ENCODE results near the gene NCOA7. TPM values are rescaled to one million over a fixed set of nuclear protein-coding genes. Genes with fewer than 3 reads are reported as not detected.
A peak's percentile ranks its signal among the peaks of the same experiment; 100 is the strongest.
"Not testable (repeated sequence)": the region's sequence is repeated elsewhere in the genome, so short reads cannot be mapped to it uniquely, and the experiment has no call there.

NCOA7 gene
- total RNA-seq, 1 donor from 2014 or later: 7.8 TPM

DNA sequence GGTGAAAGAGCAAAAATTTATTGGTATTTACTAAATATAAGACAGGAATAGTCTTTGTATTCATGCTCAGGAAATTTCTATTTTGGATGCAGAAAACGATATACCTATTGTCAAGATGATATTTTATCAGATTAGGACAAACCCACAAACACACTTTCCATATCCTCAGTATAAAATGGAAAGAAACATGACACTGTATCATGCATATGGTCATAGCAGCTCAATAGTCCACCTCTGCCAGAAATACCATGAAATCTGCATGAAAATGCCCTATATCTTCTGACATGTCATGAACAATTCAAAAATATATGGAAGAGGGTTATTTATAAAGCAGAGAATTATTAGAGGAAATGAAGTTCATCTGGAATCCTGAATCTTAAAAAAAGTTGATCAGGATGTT lies 154.1 kb downstream of the NCOA7 start:
- no peak for DNase-seq (ENCODE audit: low read depth)

DNA sequence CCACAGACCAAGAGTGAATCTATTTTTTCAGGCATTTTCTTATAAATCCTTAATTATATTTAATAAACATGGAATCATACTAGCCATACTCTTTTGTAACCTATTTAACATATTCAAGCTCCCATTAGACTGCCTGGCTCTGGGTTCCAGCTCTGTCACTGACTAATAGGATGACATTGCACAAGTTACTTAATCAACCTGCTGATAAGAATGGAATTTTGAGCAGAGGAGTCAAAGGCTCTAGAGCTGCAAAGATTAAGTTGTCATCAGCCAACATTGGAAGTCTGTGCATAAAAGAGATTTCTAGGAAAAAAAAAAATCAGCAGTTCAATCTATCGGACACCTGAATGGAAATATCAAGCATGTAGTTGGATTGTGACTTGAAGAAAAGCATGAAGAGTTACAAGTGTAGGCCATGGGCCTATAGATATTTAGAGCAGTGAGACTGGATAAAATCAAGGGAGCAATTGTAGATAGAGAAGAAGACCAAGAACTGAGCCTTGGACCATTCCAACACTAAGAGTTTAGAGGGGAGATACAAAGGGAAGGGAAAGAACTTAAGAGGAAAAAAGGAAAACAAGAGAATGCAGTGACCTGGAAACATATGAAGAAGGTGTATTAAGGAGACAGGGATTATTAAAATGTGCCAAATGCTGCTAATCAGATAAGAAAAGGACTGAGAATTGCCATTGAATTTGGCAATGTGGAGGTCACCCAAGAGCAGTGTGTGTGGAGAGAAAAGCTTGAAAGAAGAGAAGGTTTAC lies 154.8 kb downstream of the NCOA7 start:
- DNase-seq (ENCODE audit: low read depth): no peak

DNA sequence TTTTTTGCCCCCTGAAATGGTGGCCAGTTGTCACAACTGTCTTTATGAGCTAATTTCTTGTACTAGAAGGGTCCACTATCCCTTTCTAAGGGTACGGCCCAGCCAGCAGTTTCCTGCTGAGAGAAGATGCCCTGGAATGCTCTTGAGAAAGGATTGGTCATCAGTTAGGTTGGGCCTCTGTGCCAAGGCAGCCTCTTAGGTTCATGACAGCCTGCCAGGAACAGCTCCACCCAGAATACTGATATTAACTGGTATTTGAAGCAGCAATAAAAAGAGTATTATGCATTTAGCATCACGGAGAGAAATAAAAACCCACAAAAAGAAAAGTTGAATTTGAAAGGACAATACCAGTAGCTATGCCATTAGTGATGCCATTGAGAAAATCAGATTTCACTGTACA lies 156.9 kb downstream of the NCOA7 start:
- peak; percentile 31 for DNase-seq (ENCODE audit: low read depth)

DNA sequence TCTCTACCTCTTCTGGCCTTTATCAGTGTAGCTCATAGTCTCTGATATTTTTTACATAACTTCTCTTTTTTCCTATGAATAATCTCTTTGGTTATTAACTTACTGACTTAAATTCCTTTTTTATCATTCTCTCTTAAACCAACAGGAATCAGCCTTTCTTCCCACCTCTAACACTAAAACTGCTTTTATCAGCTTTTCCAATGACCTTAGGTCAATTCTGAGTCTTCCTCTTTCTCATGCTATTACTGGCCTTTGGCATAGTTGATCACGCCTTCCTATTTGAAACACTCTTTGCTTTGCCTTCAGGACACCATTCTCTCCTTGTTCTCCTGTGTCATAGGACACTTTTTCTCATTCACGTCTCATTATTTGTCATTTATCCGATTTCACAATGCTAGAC lies 157.7 kb downstream of the NCOA7 start:
- DNase-seq (ENCODE audit: low read depth): no peak

DNA sequence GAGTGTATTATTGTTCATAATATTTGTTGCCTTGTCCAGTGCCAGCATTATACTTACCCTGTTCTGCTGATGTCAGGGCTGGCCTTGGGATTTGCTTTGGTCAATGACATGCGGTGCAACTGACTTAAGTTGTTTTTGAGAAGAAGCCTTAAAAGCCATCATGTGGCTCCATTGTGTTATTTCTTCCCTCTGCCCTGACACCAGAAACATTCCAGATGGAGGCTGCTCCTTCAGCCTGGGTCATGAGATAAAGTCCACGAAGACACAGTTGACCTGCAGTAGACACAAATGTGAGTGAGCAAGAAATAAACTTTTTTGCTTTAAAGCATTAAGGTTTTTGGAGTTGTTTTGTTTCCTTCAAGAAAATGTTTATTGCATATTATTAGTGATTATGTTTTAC lies 158.3 kb downstream of the NCOA7 start:
- DNase-seq (ENCODE audit: low read depth): no peak

DNA sequence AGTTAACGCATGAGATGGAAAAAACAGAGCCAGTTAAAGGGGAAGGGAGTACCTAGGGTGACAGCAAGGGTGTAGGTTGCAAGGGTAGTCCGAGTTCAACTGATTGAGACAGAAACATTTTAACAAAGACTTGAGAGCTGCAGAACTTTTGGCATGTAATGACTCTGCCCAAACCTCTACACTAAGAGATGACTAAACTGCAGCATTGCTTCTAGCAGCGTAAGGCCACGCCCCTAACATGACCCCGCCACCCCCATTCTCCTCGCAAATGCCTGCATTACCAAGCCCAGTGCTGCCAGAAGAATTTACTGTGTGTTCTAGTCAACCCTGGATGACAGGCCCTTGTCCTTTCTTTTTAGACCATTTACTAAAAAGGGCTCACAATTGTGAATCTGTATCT lies 159.5 kb downstream of the NCOA7 start:
- DNase-seq (ENCODE audit: low read depth): no peak

DNA sequence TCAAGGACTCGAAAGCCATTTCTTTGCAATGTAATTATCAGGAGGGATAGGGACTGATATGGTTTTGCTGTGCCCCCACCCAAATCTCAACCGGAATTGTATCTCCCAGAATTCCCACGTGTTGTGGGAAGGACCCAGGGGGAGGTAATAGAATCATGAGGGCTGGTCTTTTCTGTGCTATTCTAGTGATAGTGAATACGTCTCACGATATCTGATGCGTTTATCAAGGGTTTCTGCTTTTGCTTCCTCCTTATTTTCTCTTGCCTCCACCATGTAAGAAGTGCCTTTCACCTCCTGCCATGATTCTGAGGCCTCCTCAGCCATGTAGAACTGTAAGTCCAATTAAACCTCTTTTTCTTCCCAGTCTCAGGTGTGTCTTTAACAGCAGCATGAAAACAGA lies 160.0 kb downstream of the NCOA7 start:
- not testable (repeated sequence) for DNase-seq (ENCODE audit: low read depth)

DNA sequence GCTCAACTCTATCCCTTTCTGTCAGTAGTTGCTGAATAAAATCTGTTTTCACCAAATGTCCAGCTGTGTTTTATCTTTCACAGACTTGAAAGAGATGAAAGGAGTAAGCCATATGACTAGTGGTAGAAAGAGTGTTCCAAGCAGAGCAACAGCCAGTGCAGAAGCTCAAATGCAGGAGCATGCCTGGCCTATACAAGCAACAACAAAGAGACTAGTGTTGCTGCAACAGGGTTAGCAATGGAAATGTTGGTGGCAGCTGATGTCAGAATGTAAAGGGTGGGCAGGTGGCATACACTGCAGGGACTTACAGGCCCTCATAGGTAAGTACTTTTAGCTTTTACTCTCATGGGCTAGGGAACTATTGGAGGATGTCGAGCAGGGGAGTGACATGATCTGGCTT lies 160.6 kb downstream of the NCOA7 start:
- DNase-seq (ENCODE audit: low read depth): no peak

DNA sequence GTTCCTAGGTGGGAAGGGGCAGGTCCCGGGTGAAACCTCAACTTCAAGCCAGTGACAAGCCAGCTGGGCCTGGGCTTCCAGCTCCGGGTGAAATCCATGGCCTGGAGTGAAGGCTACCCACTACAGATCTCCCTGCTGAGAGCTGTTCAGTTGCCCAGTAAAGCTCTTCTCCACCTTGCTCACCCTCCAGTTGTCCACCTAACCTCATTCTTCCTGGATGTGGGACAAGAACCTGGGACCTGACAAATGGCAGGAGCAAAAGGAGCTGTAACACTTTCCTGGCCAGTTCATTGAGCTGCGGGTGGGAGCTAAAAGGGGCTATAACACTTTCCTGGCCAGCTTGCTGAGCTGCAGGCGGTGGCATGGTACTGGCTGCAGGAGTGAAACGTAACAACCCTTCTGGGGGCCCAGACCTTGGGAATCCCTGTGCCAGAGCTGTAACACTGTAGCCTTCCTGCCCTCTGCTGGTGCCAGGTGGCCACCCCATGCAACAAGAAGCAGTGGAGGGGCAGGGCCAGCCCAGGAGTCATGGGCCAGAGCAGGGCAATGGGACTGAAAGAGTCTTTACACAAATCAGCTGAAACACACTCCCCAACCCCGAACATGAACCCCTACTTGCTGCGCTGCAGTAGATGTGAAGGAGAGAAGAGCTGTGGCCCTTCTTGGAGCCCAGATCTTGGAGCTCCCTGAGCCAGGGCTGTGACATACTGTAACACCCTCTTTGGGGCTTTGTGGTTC lies 162.2 kb downstream of the NCOA7 start:
- no peak for DNase-seq (ENCODE audit: low read depth)

DNA sequence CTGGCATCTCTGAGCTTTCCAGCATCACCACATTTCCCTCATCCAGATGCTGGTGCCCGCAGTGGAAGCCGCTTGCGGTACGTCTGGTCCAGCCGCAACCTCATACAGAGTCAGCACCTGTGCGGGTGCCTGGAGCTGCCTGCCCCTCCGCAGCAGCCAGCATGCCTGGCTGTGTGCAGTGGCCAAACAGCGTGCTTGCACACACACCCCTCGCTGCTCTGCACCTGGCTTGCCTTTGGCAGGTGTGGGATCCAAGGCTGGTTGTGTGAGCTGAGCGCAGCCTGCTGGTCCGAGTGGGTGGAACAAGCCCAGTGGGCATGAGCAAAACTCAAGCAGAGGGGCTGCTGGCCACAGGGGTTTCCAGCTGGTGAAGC lies 162.7 kb downstream of the NCOA7 start:
- no peak for DNase-seq (ENCODE audit: low read depth)

DNA sequence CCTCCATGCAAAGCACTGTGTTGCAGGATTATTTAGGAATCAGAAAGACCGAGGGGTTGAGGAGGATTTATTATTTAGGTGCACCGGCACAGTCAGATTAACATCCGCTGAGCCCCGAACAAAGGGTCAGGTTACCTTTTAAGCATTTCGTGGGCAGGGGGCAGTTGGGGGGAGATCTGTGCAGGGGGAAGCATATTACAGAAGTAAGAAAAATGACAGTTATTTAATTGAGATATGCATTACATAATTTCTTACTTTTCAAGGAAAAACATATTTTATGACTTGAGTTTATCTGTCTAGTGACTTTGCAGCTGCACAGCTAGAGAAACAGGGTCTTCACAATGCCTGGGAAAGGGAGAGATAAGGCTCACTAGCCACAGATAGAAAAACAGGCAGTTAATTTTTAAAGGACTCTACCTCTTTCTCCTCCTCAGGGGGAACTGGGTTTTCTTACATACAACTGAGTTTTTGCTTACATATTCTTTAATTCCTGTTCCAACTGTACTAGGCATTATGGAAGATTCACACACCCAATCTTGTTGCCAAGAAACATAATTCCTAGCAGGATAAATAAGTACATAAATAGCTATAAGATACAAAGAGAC lies 164.1 kb downstream of the NCOA7 start:
- DNase-seq (ENCODE audit: low read depth): no peak

DNA sequence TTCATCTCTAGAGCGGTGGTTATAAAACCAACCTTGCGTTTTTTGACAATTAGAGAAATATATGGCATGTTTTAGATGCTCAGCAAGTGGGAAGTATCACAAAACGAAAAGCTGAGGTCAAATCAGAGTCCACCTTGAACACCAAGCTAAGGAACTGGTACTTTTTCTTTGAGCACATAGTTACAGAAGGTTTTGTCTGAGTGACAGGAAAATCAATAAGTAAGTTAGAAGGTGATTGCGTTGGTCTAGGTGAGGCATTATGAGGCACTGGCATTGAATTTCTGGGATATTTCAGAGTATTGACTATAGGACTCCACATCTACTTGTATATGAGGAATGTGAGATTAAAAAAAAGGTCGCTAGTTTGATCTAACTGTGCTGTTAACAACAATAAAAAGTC lies 165.2 kb downstream of the NCOA7 start:
- DNase-seq (ENCODE audit: low read depth): no peak

DNA sequence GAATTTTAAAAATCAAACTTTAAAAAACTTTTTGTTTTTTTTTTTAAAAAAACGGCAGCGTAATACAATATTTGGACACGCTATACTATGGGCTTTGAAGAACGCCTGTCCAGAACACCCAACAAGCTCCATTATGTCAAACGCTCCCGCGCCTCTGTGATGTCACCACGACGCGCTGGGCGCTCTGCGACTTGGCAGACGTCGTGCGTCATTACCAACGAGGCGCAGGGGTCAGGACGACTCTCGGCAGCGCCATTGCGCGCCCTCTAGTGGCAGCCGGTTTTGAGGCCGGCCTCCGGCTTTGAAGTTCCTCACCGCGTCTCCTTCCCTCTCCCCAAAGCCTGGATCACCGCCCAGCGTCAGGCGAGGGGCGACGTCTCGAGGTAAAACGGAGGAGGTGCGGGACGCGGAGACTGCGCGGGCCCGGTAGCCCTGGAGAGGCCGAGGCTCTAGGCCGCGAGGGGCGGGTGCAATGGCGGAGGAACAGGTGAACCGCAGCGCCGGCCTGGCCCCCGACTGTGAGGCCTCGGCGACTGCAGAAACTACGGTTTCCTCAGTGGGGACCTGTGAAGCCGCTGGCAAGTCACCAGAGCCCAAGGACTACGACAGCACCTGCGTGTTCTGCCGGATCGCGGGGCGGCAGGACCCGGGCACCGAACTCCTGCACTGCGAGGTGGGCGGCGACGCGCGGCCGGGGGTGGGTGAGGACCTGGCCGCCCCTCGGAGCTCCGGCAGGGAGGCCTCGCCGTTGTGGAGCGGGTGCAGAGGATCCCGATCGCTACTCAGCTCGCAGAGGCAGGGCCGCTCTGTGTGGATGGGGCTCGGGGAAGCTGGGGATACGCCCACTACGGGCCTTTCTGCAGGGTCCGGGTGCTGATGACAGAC lies 166.0 kb downstream of the NCOA7 start, which contains the start of gene HINT3:
Gene HINT3, plus strand, starts transcription at position 265 of the 885 bp plus-strand sequence. Its CDS starts 208 bp downstream, at position 473.
- peak; percentile 97 for DNase-seq (ENCODE audit: low read depth)

DNA sequence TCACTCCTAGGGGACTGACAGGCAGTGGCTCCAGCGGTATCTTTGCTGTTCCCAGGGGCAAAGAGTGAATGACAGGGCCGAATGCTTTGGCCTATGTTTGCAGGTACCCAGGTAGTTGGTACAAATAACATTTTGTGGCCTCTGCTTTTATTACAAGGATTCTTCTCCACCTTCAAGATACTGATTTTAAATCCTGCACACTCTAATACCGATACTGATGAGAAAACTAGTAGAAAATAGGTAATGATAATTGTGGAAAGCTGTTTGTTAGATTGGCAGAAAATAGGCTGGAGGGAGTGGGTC lies 166.6 kb downstream of the NCOA7 start:
- no peak for DNase-seq (ENCODE audit: low read depth)

DNA sequence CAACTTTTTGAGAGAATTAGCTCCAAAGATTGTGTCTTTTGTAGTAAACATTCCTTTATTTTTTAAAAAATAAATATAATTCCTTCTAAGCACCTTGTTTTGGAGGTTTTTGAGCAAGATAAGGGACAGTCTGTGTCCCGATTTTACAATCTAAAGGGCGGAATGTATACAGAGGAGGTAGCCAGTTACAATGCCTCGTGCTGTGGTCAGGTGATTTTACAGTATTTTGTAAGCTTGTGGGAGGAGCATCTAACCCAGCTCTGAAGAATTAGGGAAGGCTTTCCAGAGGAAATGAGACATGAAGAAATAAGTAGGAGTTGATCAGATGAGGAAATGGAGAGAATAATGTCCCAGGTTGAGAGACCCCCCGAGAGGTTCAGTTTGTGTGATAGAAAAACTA lies 167.1 kb downstream of the NCOA7 start:
- peak; percentile 25 for DNase-seq (ENCODE audit: low read depth)

DNA sequence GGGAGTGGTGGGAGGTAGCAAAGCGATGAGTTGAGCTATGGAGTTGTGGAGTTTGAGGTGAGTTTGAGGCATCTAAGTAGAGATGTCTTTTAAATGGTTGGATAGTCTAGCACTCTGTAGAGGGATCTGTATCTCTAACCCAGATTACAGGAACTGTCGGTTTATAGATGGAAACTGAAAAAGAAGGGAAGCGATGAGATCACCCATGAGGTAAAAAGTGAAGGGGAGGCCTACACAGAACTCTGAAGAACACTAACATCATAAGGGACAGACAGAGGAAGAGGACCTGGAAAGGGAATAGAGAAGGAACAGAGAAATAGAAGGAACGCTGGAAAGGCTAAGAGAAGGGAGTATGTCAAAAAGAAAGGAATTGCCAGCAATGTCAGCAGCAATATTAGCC lies 168.3 kb downstream of the NCOA7 start:
- no peak for DNase-seq (ENCODE audit: low read depth)

DNA sequence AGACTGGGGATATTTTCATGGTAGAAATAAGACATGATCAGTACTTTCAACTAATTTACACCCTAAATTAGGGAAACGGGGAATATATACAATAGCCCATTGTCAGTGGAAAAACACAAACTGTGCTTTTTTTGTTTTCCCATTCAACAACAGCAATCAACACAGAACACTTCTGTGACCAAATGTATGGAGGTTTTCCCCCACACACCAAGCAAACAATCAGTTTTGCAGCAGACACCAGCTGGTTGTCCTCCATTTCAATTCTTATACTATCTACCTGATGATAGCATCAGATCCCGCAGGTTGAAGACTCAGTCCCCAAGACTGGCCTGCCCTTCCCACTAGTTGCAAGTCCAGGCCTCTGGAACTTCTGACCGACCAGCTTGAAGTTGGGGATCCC lies 170.4 kb downstream of the NCOA7 start:
- DNase-seq (ENCODE audit: low read depth): no peak

DNA sequence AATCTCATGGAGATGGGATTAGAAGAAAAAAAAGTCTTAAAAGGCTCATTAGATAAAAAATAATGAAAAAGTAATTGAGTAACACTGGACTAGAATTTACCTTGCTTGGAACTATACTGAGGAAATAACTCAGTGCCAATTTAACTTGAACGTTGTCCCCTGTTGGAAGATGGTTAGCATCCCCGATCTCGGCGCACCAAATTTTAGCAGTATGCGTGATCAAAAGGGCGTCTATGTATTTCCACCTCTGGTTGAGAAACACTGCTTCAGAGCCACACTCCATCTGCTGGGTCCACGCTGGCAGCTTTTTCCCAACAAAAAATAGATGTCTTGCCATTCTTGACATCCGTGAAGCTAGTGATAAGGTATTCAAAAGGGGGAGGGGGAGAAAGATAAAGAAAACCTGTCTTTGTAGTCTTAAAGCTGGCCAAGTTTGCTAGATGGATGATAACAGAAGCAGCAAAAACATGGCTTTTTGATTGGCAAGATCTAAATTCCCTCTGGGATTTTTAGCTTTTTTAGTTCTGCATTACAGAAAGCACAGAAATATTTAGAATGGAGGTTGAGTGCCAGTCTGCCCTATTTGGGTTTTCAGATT lies 172.2 kb downstream of the NCOA7 start:
- no peak for DNase-seq (ENCODE audit: low read depth)

DNA sequence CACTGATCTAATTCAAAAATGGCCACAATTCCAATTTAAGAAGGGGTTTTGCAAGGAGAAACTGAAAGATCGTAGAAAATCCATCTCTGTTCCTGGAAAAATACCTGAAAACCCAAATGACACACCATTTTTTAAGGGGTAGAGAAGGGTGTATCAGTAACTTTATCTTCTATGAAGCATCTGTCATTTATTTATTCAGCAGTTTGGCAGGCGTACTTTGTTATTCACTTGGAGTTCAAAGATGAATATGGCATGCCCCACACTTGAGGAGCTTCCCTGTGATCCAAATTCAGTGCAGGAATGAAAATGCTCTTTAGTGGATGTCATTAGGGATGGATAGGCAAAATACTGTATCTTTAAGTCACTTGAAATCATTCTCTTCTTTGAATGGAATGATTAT lies 173.1 kb downstream of the NCOA7 start:
- no peak for DNase-seq (ENCODE audit: low read depth)

DNA sequence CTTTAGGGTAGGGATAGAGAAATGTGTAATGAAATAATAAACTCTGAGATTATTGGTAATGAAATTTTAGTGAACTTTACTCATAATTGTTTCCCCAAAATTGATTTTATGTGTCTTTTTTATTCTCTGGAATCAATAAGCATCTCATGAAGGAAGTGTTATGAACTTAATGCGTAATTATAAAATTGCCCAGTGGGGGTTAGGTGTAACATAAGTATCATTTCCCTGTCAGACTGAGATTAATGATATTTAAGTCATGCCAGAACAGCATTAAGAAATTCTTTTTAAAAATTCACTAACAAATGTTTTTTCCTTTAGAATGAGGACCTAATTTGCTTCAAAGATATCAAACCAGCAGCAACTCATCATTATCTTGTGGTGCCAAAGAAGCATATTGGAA lies 175.8 kb downstream of the NCOA7 start:
- no peak for DNase-seq (ENCODE audit: low read depth)

DNA sequence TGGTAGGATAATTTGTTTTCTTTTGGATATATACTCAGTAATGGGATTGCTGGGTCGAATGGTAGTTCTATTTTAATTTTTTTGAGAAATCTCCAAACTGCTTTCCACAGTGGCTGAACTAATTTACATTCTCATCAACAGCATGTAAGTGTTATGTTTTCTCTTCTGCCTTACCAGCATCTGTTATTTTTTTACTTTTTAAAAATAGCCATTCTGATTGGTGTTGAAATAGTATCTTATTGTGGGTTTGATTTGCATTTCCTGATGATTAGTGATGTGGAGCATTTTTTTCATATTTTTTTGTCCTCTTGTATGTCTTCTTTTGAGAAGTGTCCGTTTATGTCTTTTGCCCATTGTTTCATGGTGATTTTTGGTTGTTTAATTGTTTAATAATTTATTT lies 177.7 kb downstream of the NCOA7 start:
- DNase-seq (ENCODE audit: low read depth): no peak

Data from myocyte (in vitro differentiated cells).